NB4 (cell line): ENCODE data around the gene ZNF423.

Experiments used
- MYC ChIP-seq: IDR thresholded peaks from 2 replicates; pipeline ENCODE4 v1.6.1; 2011; ENCODE audit warnings: low read depth, low read length
- POLR2A ChIP-seq: IDR thresholded peaks from 2 replicates; pipeline ENCODE4 v1.6.1; 2011; ENCODE audit warnings: mild to moderate bottlenecking; ENCODE audit not compliant: insufficient read length; ENCODE audit errors: extremely low read depth
- TF ChIP-seq, protein P1 (sequence below): IDR thresholded peaks from 2 replicates; pipeline ENCODE4 v1.6.1; 2011; ENCODE audit warnings: low read depth, low read length
- TF ChIP-seq, protein P2 (sequence below): IDR thresholded peaks from one replicate; pipeline ENCODE4 v1.5.1; 2012; ENCODE audit warnings: low read depth, low read length

DNA sequence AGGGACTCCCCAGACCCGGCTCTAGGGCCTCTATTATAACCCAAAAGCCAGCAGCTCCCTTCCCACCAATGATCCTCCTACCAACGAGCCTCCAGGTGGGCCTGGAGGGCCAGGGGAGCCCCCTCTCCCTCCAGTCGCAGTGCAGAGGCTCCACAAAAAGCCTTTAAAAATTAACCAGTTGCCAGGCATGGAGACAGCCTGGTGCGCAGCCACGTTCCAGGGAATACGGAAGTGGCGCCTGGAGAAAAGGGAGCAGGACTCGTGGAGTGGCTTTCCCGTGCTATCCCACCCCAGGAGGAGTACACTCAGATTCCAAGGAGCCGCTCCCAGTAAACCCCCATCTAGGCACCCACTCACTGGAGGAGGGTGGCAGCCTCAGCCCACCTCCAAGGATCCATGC, 112.3 kb downstream of the ZNF423 start:
- TF ChIP-seq, protein P1, sequence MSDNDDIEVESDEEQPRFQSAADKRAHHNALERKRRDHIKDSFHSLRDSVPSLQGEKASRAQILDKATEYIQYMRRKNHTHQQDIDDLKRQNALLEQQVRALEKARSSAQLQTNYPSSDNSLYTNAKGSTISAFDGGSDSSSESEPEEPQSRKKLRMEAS, result no peak
- TF ChIP-seq, protein P2, sequence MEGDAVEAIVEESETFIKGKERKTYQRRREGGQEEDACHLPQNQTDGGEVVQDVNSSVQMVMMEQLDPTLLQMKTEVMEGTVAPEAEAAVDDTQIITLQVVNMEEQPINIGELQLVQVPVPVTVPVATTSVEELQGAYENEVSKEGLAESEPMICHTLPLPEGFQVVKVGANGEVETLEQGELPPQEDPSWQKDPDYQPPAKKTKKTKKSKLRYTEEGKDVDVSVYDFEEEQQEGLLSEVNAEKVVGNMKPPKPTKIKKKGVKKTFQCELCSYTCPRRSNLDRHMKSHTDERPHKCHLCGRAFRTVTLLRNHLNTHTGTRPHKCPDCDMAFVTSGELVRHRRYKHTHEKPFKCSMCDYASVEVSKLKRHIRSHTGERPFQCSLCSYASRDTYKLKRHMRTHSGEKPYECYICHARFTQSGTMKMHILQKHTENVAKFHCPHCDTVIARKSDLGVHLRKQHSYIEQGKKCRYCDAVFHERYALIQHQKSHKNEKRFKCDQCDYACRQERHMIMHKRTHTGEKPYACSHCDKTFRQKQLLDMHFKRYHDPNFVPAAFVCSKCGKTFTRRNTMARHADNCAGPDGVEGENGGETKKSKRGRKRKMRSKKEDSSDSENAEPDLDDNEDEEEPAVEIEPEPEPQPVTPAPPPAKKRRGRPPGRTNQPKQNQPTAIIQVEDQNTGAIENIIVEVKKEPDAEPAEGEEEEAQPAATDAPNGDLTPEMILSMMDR, result no peak
- no peak for TF ChIP-seq MYC
- no peak for TF ChIP-seq POLR2A
